HG03571 (cell line): ENCODE results near the gene WDR91.
A peak's percentile ranks its signal among the peaks of the same experiment; 100 is the strongest.

Source experiments
- ATAC-seq: cut with Tn5 transposase; IDR thresholded peaks from one replicate; pipeline ENCODE4 v1.9.1; 2021; ENCODE audit not compliant: unreplicated experiment

The WDR91 gene

DNA sequence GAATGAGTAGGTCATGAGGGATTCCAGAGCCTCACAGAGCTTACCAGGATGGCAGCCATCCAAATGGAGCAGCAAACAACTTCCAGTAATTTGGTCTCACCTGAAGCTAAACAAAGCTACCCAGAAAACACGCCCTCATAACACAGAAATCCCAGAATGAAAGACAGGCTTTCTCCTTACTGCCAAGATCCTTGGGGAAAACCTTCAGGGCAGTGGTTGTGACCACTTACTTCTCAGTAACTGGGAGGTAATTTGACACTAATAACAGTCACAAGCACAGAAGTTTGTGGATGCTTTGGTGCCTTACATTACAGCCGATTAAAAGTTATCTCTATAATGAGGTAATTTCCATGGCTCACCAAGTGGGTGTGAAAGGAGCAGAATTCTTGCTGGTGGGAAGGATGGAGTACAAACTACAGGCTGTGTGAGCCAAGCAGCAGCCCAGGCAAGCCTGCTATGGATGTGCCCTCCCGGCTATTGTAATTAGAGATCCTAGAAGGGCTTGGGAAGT, 10.4 kb downstream of the WDR91 start:
- no peak for ATAC-seq

DNA sequence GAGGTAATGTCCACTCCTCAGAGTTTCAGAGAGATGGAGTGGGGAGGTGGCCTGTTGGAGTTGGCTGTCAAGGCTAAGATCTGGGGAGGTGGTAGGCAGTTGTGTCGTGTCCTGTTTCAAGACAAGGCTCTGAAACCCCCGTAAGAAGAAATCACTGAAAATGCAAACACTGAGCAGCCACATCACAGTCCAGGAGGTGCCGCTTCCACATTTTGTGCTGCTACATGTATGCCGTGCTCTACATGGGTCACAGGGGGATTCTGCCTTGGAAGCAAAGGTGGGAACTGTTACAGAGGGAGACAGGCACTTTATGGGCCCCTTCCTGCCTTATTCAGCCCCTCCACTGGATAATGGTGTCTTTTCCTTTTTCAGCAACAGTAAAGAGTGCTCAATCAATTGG, 11.9 kb downstream of the WDR91 start:
- ATAC-seq, result no peak

DNA sequence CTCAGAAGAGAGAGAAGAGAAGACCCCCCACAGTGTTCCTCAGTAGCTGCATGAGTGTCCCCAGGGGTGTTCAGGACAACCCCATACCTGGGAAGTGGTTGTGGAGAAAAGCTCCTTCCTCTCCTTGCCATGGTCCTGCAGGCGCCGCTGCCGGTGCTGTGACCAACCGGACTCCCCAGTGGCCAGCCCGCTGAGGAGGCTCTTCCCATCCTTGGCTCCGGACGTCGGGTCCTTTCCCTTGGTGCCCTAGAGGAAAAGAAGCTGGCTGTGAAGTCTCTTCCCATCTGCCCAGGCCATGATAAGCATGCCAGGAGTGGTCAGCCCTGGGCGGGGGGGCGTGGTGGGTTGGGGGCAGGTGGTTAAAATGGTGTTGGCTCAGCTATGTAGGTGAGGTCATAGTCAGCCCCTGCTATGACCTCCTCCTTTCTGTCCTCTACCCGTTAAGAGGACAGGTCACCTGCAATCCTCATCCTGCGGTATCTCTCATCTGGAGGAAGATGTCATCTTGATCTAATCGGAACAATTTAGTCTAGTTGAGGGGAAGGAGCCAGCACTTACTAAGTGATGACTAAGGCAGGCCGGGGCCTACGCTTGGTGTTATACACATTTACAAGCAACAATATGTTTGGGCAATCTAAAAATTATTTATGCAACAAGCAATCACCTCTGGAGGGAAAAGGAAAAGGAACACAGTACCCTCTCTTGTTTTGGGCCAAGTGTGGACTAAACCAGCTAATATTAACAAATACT, 13.2 kb downstream of the WDR91 start:
- no peak for ATAC-seq

DNA sequence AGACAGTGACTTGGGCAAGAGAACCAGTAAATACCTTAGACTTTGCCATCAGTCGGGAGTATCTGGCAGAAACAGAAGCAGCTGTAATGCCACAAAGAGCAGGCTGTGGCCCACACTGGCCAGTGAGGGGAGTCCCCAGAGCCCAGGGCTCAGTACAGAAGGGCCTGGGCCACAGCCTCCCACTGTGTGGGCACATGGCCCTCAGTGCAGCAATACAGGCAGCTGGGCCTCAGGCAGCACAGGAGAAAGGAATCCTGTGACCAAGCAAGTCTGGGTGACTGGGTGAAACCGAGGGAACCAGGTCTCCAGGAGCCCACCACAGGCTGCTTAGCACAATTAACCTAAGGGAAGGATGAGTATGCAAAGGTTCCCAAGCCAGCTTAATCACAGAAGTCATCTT, 14.0 kb downstream of the WDR91 start:
- ATAC-seq, result no peak

DNA sequence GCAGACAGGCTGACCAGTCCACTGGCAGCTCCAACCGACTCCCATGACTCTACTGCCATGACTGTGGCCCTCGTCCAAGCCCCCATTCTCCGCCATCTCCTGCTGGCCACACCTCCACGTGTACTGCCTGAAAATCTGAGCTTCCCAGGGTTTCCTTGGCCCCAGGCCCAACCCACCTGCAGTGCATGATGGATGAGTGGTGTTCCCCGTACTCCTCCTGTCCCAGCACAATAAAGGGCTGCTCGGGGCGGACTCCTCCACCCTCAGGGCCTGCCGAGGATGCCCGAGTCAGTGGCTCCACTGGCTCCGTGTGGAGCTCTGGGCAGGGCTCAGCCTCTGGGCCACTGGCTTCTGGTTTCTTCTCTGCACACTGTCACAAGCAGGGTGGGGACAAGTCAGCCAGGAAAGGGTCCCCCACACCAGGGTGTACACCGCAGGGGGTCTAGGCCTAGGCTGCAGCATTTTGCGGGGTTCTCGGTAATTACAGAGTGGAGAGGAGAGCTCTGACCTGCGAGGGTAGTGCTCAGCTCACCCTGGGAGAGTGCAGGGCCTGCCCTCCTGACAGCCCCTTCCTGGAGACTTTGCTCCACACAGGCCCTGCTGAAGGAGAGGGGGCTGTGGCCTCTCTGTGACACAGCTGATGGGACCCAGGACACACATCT, 15.2 kb downstream of the WDR91 start:
- ATAC-seq, result no peak

DNA sequence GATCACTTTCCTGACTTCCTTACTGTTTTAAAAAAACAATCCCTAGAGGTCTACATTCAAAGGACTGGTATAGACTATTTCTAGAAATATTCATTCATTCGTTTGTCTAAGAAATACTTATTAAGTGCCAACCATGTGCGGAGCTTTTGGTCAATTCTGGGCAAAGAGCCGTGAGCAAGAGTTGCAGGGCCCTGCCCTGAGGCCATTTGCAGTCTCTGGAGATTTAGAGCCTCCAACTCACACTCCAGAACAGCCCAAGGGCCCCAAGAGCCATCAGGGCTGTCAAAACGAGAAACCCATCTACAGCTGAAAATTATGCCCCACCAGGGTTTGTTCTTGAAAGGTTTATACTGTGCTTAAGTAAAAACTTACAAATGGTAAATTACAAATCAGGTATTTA, 16.2 kb downstream of the WDR91 start:
- ATAC-seq, result no peak

DNA sequence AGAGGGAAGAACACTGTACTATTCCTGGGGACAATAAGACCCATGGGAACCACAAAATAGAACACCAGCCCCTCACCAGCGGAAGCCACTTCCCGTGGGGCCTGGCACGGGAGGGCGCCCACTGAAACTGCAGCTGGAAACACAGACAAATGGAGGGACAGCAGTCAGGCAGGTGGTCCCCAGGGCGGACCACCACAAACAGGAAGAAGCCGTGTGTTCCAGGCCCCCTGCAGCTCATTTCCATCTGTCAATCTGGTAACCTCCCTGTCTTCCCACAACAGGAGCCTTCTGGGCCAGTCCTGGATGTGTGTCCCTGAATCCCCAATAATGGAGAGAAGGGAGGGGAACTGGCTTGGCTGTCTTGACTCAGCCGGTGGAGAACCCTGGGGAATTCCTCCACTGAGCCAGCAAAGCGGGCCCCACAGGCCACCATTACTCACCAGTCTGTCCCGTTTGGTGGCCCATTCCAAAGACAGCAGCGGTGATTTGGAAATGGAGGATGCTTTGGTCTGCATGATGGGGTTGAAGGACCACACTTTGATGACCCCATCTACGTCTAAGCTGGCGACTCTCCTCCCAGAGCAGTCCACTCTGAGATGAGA, 16.7 kb downstream of the WDR91 start:
- ATAC-seq, result no peak

DNA sequence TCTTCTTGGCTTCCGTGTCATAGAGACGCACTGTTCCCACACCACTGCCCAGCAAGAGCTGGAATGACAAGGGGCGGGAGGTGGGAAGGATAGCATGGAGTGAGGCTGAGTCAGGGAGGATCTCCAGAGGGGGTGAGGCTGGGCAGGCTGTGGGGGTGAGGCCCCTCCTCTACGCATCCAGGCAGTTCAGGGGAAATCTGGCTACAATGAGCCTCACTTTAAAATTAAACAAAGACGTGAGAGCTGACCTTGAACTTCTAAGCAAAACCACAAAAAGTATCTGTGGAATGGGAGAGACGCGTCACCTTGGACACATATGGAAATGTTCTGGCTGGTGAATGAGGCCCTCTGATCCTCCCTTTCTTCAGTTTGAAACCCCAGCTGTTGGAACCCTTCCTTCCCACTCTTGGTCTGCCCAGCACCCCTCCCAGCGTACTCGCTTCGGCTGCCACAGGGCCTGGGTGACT, 17.7 kb downstream of the WDR91 start:
- no peak for ATAC-seq

DNA sequence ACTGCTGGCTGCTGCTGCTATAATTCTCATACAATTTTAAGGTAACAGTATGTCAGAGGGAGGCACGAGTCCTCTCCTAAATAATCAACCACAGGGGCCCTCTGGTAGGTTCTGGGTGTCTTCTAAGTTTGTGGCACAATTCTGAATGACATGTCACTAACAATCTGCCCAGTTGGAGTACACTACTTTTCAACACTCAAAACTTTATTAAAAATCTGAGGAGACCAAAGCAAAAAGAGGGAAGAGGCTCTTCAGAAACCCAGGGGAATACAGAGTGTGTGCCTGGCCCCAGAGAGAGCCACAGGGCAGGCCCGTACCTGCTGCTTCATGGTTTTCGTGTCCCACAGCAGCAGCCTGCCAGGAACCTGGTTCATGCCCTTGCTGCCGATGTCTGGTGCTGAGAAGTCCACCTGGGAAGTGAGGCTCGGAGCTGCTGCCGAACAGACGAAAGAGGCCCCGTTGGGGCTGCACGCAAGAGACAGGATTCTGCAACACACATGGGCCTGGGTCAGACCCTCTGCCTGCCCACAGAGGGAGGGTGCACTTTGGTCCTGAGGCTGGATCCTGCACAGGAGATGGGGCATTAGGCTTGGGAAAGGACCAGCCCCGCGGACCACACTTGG, 18.3 kb downstream of the WDR91 start:
- no peak for ATAC-seq

DNA sequence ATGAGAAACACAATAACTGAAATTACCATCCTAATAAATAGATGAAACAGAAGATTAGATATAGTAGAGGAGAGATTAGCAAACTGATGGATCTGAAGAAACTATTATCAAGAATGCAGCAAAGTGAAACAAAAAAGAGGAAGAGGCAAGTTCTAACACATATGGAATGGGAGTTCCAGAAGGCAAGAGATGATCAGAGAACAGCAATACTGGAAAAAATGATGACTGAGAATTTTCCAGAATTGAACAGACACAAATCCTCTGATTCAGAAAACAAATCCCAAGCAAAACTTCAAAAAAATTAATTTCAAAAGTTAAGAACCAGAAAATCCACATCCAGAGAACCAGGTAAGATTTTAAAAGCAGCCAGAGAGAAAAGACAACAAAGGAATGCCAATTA, 20.6 kb downstream of the WDR91 start:
- no peak for ATAC-seq

DNA sequence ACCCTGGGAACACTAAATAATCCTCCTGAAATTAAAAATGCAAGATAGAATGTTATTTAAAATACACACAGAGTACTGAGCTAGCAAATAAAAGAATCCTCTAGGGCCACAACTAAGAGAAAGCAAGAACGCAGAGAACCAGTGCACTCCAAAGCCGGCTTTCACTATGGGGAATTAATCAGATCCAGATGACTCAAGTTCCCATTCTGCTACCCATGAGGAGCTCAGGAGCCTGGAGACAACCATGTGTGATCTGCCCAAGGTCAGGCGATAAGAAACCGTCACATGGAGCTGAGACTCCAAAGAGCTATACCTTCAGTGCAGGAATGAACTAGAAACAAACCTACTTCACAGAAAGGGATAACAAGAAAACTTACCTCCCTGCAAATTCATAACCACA, 21.4 kb downstream of the WDR91 start:
- ATAC-seq, result no peak

DNA sequence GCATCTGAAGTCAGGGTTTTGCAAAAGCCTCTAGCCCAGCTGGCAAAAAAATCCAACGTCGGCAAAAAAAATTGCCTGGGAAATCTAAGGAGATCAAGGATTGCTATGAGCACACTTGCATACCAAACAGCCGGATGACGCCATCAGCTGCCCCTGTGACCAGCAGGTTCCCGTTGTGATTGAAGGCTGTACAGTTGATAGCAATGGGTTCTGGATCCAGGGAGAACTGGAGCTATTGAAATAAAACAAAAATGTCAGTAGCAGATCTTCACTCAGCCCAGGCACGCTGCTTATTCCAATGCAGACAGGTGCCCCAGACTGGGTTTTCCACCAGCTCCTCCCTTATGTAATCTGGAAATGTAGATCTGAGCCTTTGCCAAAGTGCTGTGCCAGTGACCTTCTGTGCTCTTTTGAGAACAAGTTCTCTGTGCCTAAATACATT, 22.1 kb downstream of the WDR91 start:
- ATAC-seq, result no peak

DNA sequence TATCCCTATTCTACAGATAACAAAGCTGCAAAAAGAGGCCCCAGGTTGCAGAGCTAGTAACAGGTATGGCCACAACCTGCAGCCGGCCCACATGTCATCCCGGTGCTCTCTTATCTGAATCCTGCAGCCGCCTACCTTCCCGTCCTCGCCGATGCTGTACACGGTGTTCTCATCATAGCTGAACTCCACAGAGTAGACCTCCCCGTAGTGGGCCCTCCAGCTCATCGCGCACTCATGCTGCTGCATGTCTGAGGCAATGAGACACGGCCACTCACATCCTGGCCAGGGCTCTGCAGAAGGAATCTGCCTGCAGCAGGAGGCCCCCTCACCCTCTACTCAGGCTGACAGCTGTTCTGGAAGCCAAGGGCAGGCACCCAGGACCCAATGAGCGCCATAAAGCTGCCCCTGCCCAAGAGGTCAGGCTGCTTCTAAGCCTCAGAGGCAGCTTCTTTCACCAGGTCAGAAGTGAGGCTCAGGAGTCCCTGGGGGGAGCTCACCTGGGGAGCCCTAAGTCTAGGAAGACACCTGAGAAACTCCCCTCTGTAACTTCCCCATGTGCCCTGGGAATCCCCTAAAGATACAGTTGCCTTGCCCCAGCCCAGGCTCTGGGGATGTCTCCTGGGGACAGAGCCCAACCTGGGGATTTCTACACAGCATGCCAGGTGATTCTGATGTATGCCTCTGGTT, 22.9 kb downstream of the WDR91 start:
- ATAC-seq, result peak; percentile 53

DNA sequence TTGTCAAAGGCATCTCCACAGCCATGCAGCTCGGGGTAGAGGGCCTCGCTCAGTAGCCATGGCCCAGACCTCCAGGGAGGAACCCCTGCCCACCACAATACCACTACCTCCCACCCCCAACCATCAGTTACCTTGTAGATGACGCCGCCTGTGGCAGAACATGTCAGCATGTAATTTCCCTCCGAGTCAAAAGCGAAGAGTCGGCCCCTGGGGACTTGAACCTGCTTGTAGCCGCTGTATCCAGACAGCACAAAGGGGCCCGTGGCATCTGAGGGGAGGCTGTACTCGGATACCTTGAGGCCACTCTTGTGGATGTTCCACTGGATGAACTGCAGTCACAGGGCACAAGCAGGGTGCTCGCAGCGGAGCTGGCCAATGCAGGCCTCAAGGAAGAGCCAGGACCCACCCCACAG, 24.5 kb downstream of the WDR91 start:
- peak; percentile 50 for ATAC-seq

DNA sequence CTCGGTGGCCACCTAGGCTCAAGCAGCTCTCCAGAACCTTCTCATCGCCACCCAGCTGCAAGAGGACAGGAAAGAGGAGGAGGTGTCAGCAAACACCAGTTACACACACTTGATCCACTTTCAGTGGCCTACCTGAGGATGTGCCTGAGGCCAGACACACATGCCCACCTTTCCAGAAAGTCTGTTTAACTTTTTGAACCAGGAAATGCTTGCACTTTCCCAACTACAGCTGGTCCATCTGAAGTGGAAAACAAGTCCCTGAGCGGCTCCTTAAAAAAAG, 25.1 kb downstream of the WDR91 start:
- ATAC-seq, result no peak

DNA sequence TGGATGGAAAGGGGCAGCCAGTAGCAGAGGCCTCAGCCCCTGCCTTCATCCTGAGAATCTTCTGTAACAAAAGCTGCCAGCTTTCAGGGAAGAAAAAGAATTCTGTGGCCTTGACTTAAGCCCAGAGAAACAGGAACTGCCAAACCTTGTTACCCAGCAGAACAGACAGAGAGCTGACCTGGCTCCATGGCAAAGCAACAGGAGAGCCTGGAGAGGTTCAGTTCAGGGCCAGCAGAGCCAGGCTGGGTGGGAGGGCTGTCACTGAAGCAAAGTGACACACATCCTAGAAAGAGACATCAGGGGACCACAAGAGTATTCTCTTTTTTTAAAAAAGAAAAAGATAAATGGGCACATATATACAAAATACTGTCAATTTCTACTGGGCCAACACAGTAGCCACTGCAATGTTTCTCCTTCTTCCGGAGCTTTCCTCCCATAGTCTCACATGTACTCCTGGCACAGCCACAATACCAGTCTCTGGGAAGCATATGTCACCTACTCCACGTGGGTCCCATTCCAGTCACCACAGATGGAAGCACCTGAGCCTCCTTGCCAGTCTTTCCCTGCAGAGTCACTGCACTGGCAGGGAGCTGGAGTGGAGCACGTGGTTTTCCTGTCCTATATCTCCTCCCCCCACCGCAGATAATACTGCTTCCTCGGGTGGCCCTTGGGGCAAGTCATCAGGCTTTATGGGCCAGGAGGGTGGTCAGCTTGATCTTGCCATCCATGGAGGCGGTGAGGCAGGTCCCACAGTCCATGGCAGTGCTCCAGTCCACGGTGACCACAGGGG, 25.7 kb downstream of the WDR91 start:
- no peak for ATAC-seq

DNA sequence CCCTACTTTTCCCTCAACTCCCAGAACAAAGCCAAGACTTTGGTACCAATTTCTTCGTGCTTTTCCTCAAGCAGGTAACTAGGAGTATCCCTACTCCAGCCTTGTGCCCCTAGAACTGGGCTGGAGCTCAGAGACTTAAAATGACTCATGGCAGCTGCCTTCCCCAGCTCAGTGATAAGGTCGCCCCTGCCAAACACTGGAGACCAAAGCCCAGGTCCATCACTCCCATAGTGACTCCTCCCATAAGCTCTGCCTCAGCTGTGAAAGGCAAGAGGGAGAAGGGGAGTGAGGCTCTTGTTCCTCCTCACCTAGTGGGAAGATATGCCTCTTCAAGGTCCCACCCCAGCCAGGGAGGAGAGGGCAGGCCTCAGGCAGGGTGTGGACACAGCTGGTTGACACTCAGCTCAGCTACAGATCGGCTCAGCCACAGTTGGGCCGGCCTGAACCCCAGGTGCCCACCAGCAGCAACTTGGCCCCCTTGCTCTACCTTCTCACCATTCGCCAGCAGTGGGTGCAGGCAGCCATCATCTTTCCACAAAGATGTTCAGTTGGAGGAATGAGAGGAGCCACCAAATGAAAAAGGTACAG, 27.0 kb downstream of the WDR91 start:
- no peak for ATAC-seq

DNA sequence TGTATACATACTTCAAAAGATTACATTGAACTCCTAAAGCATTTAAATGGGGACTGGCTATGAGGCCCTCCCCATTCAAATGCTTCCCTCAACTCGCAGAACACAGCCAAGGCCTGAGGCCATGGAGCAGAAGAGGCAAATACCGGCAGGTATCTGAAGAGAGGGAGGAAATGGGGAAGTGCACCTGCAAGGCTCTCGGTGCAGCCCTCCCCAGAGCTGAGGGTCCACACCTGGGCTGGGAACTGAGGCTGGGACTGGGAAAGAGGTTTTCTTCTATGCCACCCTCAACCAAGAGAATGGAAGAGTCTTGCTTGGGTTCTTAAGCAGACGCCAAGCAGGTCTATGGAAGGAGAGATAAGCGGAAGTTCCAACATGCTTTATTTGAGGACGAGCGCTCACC, 27.8 kb downstream of the WDR91 start:
- no peak for ATAC-seq

DNA sequence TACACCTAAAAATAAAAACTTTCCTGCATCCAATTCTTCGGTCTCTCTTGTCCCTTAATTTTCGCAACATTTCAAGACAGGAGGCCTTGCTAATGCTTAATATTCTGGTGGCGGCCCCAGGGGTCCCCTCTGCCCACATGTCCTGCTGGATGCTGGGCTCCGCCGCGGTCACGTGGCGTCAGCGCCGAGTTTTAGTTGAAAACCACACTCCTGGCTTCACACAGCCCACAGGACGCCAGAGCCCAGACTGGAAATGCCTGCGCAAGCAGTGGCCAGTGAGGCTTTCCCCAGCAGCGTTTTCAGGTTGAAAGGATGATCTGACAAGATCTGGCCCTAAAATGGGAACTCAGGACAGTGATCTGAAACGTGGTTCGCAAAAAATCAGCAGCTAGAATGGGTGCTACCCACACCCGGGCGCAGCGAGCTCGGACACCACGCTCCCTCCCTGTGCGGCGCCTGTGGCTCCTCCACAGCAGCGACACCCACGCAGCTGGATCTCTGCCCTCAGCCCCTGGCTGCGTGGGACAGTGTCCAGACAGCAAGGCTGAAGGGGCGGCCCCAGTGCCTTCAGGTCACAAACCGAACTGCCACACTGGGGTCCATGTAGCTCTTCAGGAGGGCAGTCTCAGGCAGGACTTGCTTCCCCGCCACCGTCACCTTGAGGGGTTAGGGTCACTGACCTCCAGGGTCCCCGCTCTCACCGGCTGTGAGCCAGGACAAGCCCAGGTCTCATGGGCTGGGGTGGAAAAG, 29.2 kb downstream of the WDR91 start:
- no peak for ATAC-seq
